Measurements from ENCODE around the gene MPC1. TPM values are rescaled to one million over a fixed set of nuclear protein-coding genes. Genes with fewer than 3 reads are reported as not detected.
A peak's percentile ranks its signal among the peaks of the same experiment; 100 is the strongest.

Gene MPC1
- total and polyA plus RNA-seq, 11 donors: 213 to 796 (median 542) TPM

DNA sequence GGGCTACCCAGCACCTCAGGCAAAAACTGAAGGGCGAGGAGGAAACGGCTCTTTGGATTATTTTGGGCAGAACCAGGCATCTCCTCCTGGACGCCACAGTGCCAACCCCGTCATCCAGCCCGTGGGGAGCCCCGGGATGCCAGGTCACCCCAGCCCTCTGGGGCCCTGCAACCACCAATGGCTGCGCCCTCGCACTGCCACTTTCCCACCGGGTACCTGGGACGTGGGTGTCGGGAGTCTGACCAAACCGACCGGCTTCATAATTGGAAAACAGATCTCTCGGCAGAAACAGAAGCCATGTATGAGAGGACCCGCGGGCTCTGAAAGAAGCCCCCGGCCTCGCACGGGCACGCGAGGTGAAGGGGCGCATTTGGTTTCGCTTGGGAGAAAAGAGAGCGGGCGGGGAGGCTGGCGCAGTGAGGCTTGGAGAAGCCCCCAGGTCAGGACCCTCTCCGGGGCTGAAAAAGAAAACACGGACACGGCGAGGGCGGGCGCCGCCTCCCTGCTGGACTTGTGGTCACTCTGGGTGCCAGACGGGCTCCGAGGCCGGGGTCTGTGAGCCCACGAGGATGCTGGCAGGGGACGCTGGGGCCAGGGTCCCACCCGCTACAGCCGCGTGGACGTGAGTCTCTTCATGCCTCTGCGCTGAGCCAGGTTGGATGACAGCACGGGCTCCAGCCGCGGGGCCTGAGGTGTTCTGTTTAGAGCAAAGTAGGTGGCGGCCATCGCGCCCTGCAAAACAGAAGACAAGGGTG is 29.6 kb upstream of the MPC1 start:
- DNase-seq (no peak), ATAC-seq (no peak)
- H3K27me3 ChIP-seq: no peaks in the 10 kb centered on the region
- intact Hi-C loops (cut with DNase I): no loop called here
- 94 to 95% (median 95%) methylated on average over 43 to 49 of the region's 49 CpGs for WGBS, 4 donors
- no peaks in the 10 kb centered on the region for H3K4me1 ChIP-seq
- TF ChIP-seq POLR2A (IDR thresholded peaks at IDR 0.05): no peak
- TF ChIP-seq, protein P1, sequence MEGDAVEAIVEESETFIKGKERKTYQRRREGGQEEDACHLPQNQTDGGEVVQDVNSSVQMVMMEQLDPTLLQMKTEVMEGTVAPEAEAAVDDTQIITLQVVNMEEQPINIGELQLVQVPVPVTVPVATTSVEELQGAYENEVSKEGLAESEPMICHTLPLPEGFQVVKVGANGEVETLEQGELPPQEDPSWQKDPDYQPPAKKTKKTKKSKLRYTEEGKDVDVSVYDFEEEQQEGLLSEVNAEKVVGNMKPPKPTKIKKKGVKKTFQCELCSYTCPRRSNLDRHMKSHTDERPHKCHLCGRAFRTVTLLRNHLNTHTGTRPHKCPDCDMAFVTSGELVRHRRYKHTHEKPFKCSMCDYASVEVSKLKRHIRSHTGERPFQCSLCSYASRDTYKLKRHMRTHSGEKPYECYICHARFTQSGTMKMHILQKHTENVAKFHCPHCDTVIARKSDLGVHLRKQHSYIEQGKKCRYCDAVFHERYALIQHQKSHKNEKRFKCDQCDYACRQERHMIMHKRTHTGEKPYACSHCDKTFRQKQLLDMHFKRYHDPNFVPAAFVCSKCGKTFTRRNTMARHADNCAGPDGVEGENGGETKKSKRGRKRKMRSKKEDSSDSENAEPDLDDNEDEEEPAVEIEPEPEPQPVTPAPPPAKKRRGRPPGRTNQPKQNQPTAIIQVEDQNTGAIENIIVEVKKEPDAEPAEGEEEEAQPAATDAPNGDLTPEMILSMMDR (IDR thresholded peaks at IDR 0.05): no peak
- H3K9me3 ChIP-seq: no peaks in the 10 kb centered on the region
- H3K36me3 ChIP-seq: peaks cover 0 to 55% (median 39%) of the 10 kb centered on the region in 9 donors
- no peak overlapping the region for H3K4me3 ChIP-seq
- H3K27ac ChIP-seq: no peak overlapping the region

DNA sequence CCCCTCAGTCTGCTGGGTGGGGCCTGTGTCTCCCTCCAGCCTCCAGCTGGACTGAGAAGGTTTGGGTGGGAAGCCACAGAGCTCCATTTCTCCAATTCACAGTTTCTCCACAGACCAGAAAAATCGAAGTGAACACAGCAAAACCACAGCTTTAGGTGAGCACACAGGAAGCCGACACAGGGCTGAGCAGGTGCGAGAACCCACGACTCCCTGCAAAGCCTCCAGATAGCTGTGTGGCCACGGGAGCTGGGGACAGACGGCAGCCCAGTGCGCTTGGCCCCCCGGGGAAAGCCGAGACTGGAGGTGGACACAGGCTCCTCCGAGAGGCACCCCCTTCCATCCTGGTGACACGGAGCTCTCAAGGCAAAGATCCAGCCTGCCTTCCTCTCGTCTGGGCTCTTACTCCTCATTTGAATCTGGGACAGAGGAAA is 29.0 kb upstream of the MPC1 start:
- no peaks in the 10 kb centered on the region for H3K4me1 ChIP-seq
- H3K27me3 ChIP-seq: no peaks in the 10 kb centered on the region
- DNase-seq (no peak), ATAC-seq (no peak)
- no peaks in the 10 kb centered on the region for H3K9me3 ChIP-seq
- peaks cover 0 to 49% (median 38%) of the 10 kb centered on the region in 9 donors for H3K36me3 ChIP-seq
- H3K4me3 ChIP-seq: no peak overlapping the region
- WGBS, 4 donors: 80 to 88% (median 88%) methylated on average over 10 to 12 of the region's 12 CpGs
- TF ChIP-seq, protein P1 (IDR thresholded peaks at IDR 0.05): no peak
- H3K27ac ChIP-seq: peak overlapping the region in 1 of 12 donors; percentile 62
- intact Hi-C loops (cut with DNase I): no loop called here

DNA sequence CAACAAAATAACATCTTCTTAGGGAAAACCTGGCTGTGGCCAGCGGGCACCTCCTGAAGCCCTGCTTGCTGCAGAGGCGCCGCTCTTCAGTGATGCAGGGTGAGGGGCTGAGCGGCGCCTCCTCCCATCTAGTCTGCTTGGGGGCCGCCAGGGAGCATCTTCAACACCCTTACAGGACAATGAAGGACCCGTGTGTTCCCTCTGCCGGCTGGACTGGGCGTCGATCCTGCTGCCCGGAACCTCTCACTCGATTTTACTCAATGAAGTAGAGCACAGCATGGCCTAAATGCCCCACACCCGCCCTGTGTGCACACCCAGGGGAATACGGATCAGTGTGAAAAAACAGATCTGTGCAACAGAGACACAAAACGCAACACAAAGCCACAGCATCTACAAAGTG is 28.5 kb upstream of the MPC1 start:
- Histone ChIP-seq H3K4me1 (no peaks in the 10 kb centered on the region), H3K27me3 (no peaks in the 10 kb centered on the region), H3K27ac (peak overlapping the region in 1 of 12 donors; percentile 62), H3K36me3 (peaks cover 0 to 47% (median 38%) of the 10 kb centered on the region in 9 donors), H3K9me3 (no peaks in the 10 kb centered on the region), H3K4me3 (no peak overlapping the region)
- no peak for DNase-seq
- intact Hi-C loops (cut with DNase I): no loop called here
- no peak for TF ChIP-seq POLR2A (IDR thresholded peaks at IDR 0.05)
- ATAC-seq: no peak
- WGBS, 4 donors: 79 to 92% (median 84%) methylated on average over 15 of the region's 15 CpGs

DNA sequence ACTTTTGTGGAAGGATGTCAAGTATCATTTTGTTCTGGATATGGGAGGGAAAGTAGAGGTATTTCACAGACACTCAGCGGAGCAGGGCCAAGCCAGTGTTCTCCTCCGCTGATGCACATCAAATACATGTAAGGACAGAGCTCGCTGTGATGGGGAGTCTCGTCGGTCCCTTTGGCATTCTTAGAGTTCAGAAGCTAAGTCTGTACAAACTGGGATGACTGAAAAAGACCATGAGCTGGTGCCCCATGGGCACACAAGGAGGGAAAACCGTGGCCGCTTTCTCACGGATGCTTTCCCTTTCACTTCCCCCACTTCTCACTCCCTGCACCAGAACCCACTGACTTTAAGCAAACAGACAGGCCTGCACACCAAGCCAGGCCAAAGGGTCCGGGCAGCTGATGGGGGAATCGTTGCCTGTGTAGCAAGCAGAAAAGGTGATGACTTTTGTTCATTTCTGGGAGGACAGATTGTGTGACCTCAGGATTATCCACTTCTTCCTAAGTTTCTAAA is 27.7 kb upstream of the MPC1 start:
- no peak for TF ChIP-seq POLR2A (IDR thresholded peaks at IDR 0.05)
- TF ChIP-seq, protein P1 (IDR thresholded peaks at IDR 0.05): no peak
- intact Hi-C loops (cut with DNase I): no loop called here
- Histone ChIP-seq H3K36me3 (peaks cover 0 to 47% (median 38%) of the 10 kb centered on the region in 9 donors), H3K27ac (no peak overlapping the region), H3K27me3 (no peaks in the 10 kb centered on the region), H3K9me3 (no peaks in the 10 kb centered on the region), H3K4me3 (no peak overlapping the region), H3K4me1 (no peaks in the 10 kb centered on the region)
- no peak for ATAC-seq
- DNase-seq: no peak
- WGBS, 4 donors: 87 to 92% (median 87%) methylated on average over 10 of the region's 10 CpGs

Measured in heart left ventricle (tissue), 16 donors.